OCI-LY3 (cell line): ENCODE measurements around the gene RREB1.

Source experiments
- H2AFZ ChIP-seq: fragments of 200-600, 300-600 bp; shearing (Covaris generic); 2 replicates; pipeline ENCODE4 v1.6.0; 2014; ENCODE audit warnings: antibody characterized with exemption, low read depth, low read length
- H3K27ac ChIP-seq: fragments of 200-600, 300-600 bp; sonication (generic); 2 replicates; pipeline ENCODE4 v1.5.1; 2014; ENCODE audit warnings: mild to moderate bottlenecking, low read length, moderate library complexity, mixed read lengths
- H3K27me3 ChIP-seq: fragments of 200-600, 300-600 bp; sonication (generic); 2 replicates; pipeline ENCODE4 v1.6.1; 2014; ENCODE audit warnings: low read depth, low read length, mixed read lengths
- H3K36me3 ChIP-seq: fragments of 200-600, 300-600 bp; sonication (generic); replicated peaks from 2 replicates; pipeline ENCODE3; 2014; ENCODE audit warnings: low read depth, low read length, mixed read lengths
- H3K4me1 ChIP-seq: fragments of 300-600, 200-600 bp; sonication (generic); 2 replicates; pipeline ENCODE4 v1.6.1; 2014; ENCODE audit warnings: low read length, mixed read lengths
- H3K4me2 ChIP-seq: fragments of 200-600, 300-600 bp; sonication (generic); 2 replicates; pipeline ENCODE4 v1.6.1; 2014; ENCODE audit warnings: low read length, mixed read lengths
- H3K4me3 ChIP-seq: fragments of 300-600, 200-600 bp; sonication (generic); 2 replicates; pipeline ENCODE4 v1.5.1; 2014; ENCODE audit warnings: antibody characterized with exemption, mild to moderate bottlenecking, low read length, moderate library complexity
- H3K79me2 ChIP-seq: fragments of 300-600, 200-600 bp; shearing (Covaris generic); 2 replicates; pipeline ENCODE4 v1.6.1; 2014; ENCODE audit warnings: mild to moderate bottlenecking, low read length, mixed read lengths
- H3K9ac ChIP-seq: fragments of 300-600, 200-600 bp; shearing (Covaris generic); 2 replicates; pipeline ENCODE4 v1.6.0; 2014; ENCODE audit warnings: mild to moderate bottlenecking, low read length, moderate library complexity
- H3K9me3 ChIP-seq: fragments of 200-600, 300-600 bp; shearing (Covaris generic); 2 replicates; pipeline ENCODE4 v1.6.1; 2014; ENCODE audit warnings: low read length, mixed read lengths; ENCODE audit not compliant: insufficient read depth
- H4K20me1 ChIP-seq: fragments of 200-600, 300-600 bp; sonication (generic); 2 replicates; pipeline ENCODE4 v1.6.1; 2016; ENCODE audit warnings: low read length, mixed read lengths; ENCODE audit not compliant: insufficient read depth
- EZH2phosphoT487 ChIP-seq: fragments of 200-600 bp; shearing (Covaris generic); IDR thresholded peaks from 2 replicates; pipeline ENCODE4 v1.6.1; 2018; ENCODE audit warnings: antibody characterized with exemption, mixed run types, low read depth
- TF ChIP-seq, protein P1 (sequence below): fragments of 200-600, 300-600 bp; sonication (generic); IDR thresholded peaks from 2 replicates; pipeline ENCODE4 v1.5.1; 2014; ENCODE audit warnings: antibody characterized with exemption, low read length, low read depth

Gene RREB1

DNA sequence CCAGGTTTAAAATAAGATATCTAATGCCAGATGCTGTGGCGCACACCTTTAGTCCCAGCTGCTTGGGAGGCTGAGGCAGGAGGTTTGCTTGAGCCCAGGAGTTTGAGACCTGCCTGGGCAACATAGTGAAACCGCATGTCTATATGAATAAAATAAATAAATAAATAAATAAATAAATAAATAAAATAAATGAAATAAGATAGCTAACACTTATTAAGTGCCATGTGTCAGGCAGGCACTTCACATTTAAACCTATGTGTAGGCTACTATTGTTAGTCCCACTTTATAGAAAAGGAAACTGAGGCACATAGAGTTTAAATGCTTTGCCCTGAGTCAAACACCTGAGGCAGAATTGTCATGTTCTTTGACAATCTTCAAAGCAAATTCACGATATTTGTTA is 32.9 kb upstream of the RREB1 start:
- Histone ChIP-seq H3K9me3 (no peaks in the 10 kb centered on the region), H3K4me2 (no peak overlapping the region), H3K27me3 (0 out of 2 replicates have a peak, but pooled peaks cover 6% of the 10 kb centered on the region), H4K20me1 (no peaks in the 10 kb centered on the region), H3K4me3 (no peak overlapping the region), H3K79me2 (no peaks in the 10 kb centered on the region), H3K4me1 (peaks cover 19% of the 10 kb centered on the region), H2AFZ (no peak overlapping the region), H3K9ac (no peak overlapping the region), H3K27ac (no peak overlapping the region), H3K36me3 (no peaks in the 10 kb centered on the region)
- TF ChIP-seq, protein P1, sequence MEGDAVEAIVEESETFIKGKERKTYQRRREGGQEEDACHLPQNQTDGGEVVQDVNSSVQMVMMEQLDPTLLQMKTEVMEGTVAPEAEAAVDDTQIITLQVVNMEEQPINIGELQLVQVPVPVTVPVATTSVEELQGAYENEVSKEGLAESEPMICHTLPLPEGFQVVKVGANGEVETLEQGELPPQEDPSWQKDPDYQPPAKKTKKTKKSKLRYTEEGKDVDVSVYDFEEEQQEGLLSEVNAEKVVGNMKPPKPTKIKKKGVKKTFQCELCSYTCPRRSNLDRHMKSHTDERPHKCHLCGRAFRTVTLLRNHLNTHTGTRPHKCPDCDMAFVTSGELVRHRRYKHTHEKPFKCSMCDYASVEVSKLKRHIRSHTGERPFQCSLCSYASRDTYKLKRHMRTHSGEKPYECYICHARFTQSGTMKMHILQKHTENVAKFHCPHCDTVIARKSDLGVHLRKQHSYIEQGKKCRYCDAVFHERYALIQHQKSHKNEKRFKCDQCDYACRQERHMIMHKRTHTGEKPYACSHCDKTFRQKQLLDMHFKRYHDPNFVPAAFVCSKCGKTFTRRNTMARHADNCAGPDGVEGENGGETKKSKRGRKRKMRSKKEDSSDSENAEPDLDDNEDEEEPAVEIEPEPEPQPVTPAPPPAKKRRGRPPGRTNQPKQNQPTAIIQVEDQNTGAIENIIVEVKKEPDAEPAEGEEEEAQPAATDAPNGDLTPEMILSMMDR = no peak

DNA sequence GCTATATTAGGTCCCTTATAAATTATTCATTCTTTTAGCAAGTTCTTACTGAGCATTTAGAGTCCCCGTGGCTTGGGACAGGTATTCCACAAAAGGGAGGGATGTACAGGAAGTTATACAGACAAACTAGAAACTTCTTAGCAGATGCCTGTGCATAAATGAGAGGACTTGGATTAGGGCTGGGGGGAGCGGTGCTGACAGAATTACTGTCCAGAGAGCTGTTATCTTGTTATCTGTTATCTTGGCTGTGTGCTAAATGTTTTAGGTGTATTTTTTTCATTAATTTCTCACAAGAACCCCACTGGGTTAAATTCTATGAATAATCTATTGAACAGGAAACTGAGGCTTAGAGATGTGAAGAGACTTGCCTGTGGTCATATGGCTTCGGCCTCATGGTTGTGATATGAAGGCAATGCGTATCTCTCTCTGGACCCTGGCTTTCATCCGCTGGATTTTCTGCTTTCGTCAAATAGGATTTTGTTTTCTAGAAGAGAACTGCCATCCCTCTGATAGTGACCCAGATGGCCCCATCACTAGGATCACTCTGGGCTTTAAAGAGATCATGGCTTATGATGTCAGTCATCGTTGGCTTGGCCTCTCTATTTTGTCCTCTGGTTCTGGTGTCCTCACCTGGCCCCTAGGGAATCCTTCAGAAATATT is 32.3 kb upstream of the RREB1 start:
- Histone ChIP-seq H3K4me3 (no peak overlapping the region), H3K9me3 (no peaks in the 10 kb centered on the region), H3K4me2 (no peak overlapping the region), H3K36me3 (no peaks in the 10 kb centered on the region), H3K27ac (no peak overlapping the region), H3K27me3 (0 out of 2 replicates have a peak, but pooled peaks cover 6% of the 10 kb centered on the region), H4K20me1 (no peaks in the 10 kb centered on the region), H3K79me2 (no peaks in the 10 kb centered on the region), H3K4me1 (peaks cover 25% of the 10 kb centered on the region), H3K9ac (no peak overlapping the region), H2AFZ (no peak overlapping the region)
- no peak for TF ChIP-seq EZH2phosphoT487
- TF ChIP-seq, protein P1 = no peak

DNA sequence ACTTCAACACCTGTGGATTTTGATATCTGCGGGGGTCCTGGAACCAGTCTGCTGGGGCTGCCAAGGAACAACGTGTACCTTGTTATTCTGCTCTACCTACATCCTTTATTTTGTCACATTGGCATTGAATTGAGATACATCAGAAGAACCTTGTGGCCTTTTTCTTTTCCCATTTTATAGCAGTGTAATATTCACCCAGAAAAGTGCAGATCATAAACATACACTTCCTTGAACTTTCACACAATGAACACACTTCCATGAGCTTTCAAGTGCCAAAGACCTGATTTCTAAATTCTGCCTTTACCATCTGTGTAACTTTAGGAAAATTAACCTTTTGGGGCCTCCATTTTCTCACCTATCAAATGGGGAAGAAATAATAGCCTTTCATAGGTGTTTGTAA is 29.9 kb upstream of the RREB1 start:
- Histone ChIP-seq H2AFZ (no peak overlapping the region), H3K27me3 (no peaks in the 10 kb centered on the region), H3K9me3 (no peaks in the 10 kb centered on the region), H3K79me2 (no peaks in the 10 kb centered on the region), H3K36me3 (no peaks in the 10 kb centered on the region), H4K20me1 (no peaks in the 10 kb centered on the region), H3K4me2 (no peak overlapping the region), H3K4me3 (no peak overlapping the region), H3K27ac (no peak overlapping the region), H3K9ac (no peak overlapping the region), H3K4me1 (peaks cover 25% of the 10 kb centered on the region)
- TF ChIP-seq, protein P1 = no peak
- TF ChIP-seq EZH2phosphoT487 = no peak

DNA sequence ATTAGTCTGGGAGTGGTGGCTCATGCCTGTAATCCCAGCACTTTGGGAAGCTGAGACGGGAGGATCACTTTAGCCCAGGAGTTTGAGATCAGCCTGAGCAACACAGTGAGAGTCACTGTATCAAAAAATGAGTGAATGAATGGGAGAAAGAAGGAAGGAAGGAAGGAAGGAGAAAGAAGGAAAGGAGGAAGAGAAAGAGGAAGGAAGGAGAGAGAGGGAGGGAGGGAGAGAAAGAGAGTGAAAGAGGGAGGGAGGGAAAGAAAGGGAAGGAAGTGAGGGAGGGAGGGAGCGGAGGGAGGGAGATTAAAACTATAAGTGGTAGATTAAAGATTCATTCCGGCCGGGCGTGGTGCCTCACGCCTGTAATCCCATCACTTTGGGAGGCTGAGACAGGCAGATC is 28.9 kb upstream of the RREB1 start:
- Histone ChIP-seq H3K27me3 (no peaks in the 10 kb centered on the region), H3K36me3 (no peaks in the 10 kb centered on the region), H3K27ac (no peak overlapping the region), H4K20me1 (no peaks in the 10 kb centered on the region), H3K9ac (no peak overlapping the region), H3K4me1 (peaks cover 18% of the 10 kb centered on the region), H3K4me3 (no peak overlapping the region), H3K9me3 (no peaks in the 10 kb centered on the region), H3K4me2 (no peak overlapping the region), H2AFZ (no peak overlapping the region), H3K79me2 (no peaks in the 10 kb centered on the region)
- TF ChIP-seq EZH2phosphoT487 = no peak
- TF ChIP-seq, protein P1 = no peak
